ENCODE results near the gene INO80C.
"Not testable (repeated sequence)": the region's sequence is repeated elsewhere in the genome, so short reads cannot be mapped to it uniquely, and the experiment has no call there.

Gene INO80C

GRCh38 chr18:35458677-35459441 is 38.9 kb downstream of the INO80C start:
- DNase-seq = no peak

GRCh38 chr18:35458271-35458670 is 39.5 kb downstream of the INO80C start:
- no peak for DNase-seq

- no peak for DNase-seq
Observed at GRCh38 chr18:35457140-35457704, 40.5 kb downstream of the INO80C start.

GRCh38 chr18:35455926-35456763 is 41.6 kb downstream of the INO80C start:
- no peak for DNase-seq

- no peak for DNase-seq
Observed at GRCh38 chr18:35454803-35455202, 43.0 kb downstream of the INO80C start.

- DNase-seq = not testable (repeated sequence)
Observed at GRCh38 chr18:35453065-35453464, 44.7 kb downstream of the INO80C start.

GRCh38 chr18:35451916-35452315 is 45.8 kb downstream of the INO80C start:
- DNase-seq = no peak

- DNase-seq = no peak
Observed at GRCh38 chr18:35451032-35451431, 46.7 kb downstream of the INO80C start.

GRCh38 chr18:35444636-35445035 is 53.1 kb downstream of the INO80C start:
- DNase-seq = no peak

- DNase-seq = no peak
Observed at GRCh38 chr18:35443847-35444246, 53.9 kb downstream of the INO80C start.

GRCh38 chr18:35443434-35443833 is 54.3 kb downstream of the INO80C start:
- DNase-seq = no peak

GRCh38 chr18:35442701-35443100 is 55.1 kb downstream of the INO80C start:
- DNase-seq = no peak

GRCh38 chr18:35441857-35442595 is 55.7 kb downstream of the INO80C start:
- no peak for DNase-seq

GRCh38 chr18:35438480-35439234 is 59.1 kb downstream of the INO80C start:
- DNase-seq = no peak

- no peak for DNase-seq
Observed at GRCh38 chr18:35437836-35438235, 59.9 kb downstream of the INO80C start.

- DNase-seq = no peak
Observed at GRCh38 chr18:35436076-35436649, 61.6 kb downstream of the INO80C start.

- no peak for DNase-seq
Observed at GRCh38 chr18:35435401-35435800, 62.4 kb downstream of the INO80C start.

GRCh38 chr18:35432565-35433001 is 65.2 kb downstream of the INO80C start:
- DNase-seq = no peak

GRCh38 chr18:35431374-35431741 is 66.4 kb downstream of the INO80C start:
- DNase-seq = no peak

- DNase-seq = no peak
Observed at GRCh38 chr18:35430721-35431373, 66.9 kb downstream of the INO80C start.

GRCh38 chr18:35426786-35427185 is 71.0 kb downstream of the INO80C start:
- no peak for DNase-seq
